Smooth muscle cell of the brain vasculature (primary cell): ENCODE results near the gene SEC14L3.

Experiments used
- DNase-seq: peaks from one replicate; pipeline ENCODE4 v3.0.0-alpha.2; 2012; ENCODE audit warnings: low read depth, low spot score

The SEC14L3 gene

DNA sequence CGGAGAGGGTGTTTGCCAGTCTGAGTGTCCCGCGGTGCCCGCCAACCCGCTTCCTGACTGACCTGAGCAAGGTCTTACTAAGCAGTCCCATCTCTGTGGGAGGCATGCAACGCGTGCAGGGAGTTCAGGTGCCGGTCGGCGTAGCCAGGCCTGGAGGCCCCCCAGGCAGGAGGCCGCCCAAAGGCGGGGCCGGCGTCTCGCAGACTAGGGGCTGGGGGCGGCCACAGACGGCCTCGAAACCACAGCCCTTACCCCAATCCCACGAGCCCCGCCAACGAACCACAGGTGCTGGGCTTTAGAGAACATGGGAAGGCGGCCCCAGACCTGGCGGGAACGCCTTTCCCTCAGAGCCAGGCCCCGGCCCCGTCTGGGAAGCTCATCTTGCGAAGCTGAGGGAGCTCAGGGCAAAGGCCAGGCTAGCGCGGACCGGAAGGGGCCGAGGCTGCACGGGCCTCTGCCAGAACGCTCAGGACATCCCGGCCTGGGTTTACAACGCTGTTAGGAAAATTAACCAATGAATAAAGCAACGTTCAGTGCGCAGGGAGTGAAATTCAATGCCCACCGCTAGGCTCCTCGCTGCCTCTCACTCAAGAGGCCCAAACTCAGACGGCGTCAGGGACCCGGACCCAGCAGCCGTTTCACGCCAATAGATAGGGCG, 48.4 kb downstream of the SEC14L3 start:
- DNase-seq, result no peak

DNA sequence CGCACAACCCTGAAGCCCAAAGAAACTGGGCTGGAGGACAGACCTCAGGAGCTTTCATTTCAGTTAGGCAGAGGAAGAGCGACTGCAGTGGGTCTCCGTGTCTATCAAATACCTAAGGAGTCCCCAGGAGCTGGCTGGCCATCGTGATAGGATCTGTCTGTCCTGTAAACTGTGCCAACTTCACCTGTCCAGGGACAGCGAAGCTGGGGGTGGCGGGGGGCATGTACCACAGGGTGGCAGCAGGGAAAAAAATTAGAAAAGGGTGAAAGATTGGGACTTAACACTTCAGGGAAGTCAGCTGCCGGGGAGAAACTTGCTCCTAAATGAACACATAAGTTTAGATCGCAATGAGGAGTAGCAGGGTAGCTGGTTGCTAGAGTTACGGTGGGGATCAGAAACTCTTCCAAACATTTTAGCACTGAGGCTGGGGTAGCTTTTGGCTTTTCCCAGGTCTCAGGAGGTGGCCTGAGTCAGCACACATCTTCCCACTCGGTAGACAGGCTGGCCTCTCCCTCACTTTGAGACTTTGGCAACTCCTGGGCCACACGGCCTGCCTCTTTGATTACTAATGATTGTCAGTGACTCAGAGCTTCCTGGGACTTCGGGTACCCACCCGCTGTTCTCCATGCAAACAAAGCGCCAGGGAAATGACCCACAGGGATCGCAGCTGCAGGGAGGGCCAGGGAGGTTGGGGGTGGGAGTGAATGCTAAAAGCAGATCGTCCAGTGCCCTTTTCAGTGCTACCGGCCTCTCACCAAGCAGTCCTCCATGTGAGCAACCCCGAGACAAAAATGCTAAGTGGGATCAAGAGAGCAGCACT, 49.1 kb downstream of the SEC14L3 start:
- peak; percentile 76 for DNase-seq

DNA sequence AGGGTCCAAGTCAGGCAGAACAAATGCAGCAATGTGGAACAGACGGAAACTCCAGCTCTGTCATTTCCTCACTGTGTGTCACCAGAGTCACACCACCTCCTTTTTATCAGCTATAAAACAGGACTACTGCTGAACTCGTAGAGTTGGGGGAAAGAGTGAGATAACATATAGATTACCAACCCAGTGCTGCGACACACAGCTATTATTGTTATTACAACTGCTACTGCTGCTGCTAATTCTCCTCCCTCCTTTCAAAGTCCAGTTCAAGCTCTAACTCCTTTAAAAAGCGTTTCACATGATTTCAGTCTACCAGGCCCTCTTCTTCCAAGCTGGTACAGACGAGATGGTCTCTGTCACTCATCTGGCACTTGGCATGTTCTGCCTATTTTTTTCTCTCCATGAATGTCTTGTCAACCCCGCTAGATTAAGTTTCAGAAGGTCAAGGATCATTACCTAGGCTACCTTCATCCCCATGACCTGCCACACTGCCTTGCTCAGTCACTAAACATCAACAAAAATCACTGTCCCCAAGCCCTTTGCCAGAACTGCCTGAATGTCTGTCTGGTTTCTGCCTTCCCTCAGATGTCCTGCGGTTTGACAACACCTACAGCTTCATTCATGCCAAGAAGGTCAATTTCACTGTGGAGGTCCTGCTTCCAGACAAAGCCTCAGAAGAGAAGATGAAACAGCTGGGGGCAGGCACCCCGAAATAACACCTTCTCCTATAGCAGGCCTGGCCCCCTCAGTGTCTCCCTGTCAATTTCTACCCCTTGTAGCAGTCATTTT, 49.9 kb downstream of the SEC14L3 start:
- DNase-seq, result no peak

DNA sequence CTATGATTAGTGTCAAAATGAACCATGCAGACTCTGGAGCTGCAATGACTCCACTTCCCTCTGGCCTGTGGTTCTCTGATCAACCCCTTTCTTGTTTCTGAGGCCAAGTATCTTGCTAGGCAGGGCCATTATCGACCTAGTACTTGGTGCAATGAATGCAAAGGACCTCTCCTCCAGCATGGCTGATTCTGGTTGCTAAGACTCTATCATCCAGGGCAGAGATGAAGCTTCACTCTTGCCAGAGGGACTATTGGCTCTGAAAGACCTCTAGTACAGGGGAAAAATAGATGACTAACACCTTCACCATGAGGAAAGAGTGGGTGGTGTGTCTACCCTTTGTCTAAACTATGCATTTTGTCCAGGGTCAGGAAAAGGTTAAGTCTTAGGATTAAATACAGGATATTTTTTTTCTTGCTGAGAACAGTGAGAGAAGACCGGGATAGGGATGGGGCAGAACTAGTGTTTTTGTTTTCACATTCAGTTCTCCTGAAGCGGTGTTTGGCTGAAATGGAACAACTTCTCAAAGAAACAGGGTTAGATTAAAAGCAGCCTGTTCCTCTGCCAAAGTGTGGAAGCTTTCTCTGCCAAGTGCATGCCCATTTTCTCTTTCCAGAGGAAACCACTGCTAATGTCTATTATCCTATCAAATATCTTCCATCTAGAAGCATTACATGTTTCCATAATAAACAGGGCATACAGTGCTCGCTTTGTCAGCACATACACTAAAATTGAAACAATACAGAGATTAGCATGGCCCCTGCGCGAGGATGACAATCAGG, 51.3 kb downstream of the SEC14L3 start:
- DNase-seq, result no peak

DNA sequence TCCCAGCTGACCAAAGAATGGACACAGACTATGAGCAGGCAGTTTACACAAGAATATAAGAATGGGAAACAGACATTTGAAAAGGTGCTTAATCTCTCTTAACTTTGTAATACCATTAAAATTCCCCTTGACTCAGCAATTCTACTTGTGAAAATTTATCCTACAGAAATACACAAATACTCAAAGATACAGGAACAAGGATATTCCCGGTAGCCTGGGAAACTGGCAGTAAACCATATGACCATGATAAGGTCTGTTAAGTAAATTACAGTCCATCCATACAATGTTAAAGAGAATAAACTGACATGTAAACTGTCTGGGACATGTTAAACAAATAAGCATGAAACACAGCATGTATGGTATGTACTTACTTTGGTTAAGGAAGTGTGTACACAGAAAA, 55.0 kb downstream of the SEC14L3 start:
- no peak for DNase-seq

DNA sequence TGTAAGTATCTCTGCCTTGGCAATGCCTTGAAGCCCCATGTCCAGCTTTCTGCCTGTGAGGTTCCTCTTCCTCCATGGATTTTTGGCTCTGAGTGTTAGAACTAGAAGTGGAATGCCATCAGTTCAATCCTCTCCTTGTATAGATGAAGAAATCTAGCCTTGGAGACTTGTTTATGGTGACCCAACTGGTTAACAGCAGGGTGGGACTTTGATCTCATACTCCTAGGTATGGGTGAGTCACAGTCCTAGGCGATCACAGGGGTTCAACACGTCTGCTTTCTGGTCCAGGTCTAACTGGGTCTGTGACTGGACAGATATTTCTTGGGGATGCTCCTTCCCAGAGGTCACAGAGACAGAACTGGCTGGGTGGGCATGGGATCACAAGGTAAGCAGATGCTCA, 55.4 kb downstream of the SEC14L3 start:
- DNase-seq, result no peak

DNA sequence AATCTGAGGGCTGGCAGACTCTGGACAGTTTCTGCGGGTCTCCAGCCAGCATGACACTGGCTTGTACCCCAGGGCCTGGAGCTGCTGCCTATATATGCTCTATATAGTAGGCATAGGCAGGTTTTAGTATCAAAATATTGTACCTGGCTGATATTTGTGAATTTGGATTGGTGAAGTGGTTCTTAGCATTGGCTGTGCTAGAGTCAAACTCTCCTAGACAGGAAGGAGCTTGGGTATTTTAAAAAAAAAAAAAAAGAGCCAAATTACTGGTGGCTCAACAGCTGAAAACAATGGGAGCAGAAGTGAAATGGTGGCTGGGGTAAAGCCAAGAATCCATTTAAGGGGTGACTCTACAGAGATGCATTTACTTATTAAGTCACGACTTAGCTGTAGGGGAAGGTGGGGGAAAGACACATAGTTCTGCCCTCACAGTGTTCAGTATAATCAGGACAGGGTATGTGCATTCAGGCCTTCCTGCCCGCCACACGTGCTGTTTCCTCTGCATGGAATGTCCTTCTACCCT, 57.2 kb downstream of the SEC14L3 start:
- DNase-seq, result no peak

DNA sequence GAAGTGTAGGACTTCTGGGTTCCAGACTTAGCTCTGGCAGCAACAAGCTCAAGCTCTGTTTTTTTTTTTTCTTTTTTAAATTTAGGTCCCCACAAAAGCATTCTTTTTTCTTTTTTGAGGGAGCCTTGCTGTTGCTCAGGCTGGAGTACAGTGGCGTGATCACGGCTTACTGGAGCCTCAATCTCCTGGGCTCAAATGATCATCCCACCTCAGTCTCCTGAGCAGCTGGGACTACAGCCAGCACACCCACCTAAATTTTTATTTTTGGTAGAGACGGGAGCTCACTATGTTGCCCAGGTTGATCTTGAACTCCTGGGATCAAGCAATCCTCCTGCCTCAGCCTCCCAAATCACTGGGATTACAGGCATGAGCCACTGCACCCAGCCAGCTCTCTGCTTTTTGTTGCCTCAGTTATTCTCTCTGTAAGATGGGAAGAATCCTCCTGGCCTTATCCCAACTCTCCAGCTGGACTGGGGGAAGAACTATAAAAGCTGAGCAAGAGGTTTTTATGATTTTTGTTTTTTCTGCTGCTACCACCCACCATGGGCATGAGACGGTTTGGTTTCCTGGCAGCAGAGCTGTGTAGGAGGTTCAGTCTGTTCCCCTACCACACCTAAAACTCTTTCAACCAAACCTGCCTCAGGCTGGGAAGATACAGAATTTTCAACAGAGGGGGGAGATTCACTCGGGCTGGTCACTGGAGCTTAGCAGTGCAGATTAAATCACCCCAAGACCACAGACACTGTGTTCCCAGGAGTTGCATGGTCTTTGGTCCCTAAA, 57.9 kb downstream of the SEC14L3 start:
- DNase-seq, result no peak

DNA sequence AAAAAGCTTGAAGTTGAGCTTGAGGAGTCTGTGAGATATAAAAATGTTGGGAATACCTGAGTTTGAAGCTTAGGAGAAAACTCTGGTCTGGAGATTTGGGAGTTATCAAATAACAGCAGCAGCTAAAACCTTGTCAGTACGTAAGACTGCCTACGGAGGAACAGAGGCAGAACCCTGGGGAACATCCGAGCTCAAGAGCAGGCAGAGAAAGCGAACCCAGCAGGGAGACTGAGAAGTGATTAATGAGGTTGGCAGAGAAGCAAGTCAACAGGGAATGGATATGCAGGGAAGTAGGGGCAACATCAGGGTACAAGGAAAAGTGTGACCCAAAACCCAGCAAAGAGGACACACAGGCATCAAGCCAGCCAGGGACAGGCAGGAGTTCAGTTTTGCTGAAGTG, 58.8 kb downstream of the SEC14L3 start:
- no peak for DNase-seq

DNA sequence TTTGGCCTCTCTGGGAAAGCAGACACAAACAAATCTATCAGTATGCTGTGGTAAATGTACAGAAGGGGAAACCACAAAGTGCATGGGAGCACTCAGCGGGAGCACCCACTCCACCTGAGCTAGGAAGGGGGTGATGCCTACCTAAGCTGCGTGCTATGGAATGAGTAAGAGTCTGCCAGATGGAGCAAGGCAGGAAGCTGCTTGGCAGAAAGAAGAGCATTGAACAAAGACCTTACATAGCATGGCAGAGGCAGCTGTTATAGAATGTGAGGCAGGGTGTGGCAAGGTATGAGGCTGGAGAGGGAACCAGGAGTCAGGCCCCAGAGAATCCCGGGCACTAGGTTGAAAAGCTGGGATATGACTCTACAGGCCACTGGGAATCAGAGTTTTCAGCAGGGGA, 60.0 kb downstream of the SEC14L3 start:
- no peak for DNase-seq
